Right ventricle myocardium superior (tissue), 1 donor: ENCODE data around the gene ABHD10. TPM values are rescaled to one million over a fixed set of nuclear protein-coding genes. Genes with fewer than 3 reads are reported as not detected.
A peak's percentile ranks its signal among the peaks of the same experiment; 100 is the strongest.

Experiments used
- ATAC-seq: fragments of 200-7000 bp; cut with Tn5 transposase; one replicate; pipeline ENCODE4 v1.9.1; 2020; ENCODE audit warnings: mild to moderate bottlenecking; ENCODE audit not compliant: poor library complexity
- DNase-seq: peaks from one replicate; pipeline ENCODE4 v3.0.0-alpha.2; 2020
- intact Hi-C: fragments of 100-400 bp; cut with DNase I; formaldehyde crosslinking; loops from one replicate; pipeline ENCODE4 v1.11.2; 2022
- total RNA-seq: library from RNA; stranded (reverse); fragmentation: NEBNext Ultra II Directional; extraction: Animal tissue kit (Norgen Biotek cat#: 25700); gene quantifications from one replicate; pipeline ENCODE4 v1.2.1, GENCODE V29; 2021
- donor health status: DM: no; HTN: yes; CAD: no; lungs with severe emphysema.

ABHD10 gene
- total RNA-seq, 1 donor from 2014 or later = 59.0 TPM

DNA sequence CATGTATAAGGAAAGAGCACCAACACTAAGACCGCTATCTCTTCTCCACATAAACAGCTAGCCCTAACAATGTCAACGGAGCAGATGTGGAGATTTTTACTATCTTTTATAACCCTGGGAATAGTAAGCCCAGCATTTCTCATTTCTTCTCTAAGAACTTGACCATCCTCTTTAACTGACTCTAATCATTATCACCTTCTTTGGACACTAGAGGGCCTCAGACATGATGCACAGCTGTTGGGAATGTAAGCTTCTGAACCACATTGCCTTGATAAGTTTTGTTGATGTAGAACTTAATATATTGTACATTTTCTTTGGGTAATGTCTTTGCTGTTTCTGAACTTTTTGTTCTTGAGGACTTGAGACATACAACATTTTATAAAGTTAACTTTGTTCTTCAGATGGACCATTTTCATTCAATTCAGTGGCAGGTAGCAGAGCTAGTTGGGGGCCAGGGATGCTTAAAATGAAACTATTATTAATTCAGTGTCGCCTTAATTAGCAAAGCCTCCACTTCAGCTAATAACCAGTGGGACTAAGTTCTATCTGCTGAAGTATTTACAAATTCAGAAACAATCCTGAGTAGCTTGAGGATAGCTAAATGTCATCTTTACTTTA, 10.3 kb downstream of the ABHD10 start:
- peak; percentile 86 for ATAC-seq
- intact Hi-C loops = loop anchor here (2.0 kb wide), 1 partner anchor 54 kb away; no protein-coding TSS in a partner anchor

DNA sequence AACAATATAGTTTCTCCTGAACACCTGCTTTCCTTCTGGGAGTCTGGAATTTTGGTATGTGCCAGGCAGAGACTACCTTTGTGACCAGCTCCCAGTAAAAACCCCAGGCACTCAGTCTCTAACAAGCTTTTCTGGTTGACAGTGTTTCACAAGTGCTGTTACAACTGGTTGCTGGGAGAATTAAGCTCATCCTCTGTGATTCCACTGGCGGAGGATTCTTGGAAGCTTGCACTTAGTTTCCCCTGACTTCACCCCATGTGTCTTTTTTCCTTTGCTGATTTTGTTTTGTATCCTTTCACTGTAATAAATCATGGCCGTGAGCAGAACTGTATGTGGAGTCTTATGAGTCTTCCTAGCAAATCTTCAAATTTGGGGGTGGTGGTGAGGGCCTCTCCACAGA, 14.2 kb downstream of the ABHD10 start:
- intact Hi-C loops = no loop called here
- DNase-seq = no peak
- no peak for ATAC-seq

More for the DNA sequence above, 10.3 kb downstream of the ABHD10 start:
- no peak for DNase-seq

DNA sequence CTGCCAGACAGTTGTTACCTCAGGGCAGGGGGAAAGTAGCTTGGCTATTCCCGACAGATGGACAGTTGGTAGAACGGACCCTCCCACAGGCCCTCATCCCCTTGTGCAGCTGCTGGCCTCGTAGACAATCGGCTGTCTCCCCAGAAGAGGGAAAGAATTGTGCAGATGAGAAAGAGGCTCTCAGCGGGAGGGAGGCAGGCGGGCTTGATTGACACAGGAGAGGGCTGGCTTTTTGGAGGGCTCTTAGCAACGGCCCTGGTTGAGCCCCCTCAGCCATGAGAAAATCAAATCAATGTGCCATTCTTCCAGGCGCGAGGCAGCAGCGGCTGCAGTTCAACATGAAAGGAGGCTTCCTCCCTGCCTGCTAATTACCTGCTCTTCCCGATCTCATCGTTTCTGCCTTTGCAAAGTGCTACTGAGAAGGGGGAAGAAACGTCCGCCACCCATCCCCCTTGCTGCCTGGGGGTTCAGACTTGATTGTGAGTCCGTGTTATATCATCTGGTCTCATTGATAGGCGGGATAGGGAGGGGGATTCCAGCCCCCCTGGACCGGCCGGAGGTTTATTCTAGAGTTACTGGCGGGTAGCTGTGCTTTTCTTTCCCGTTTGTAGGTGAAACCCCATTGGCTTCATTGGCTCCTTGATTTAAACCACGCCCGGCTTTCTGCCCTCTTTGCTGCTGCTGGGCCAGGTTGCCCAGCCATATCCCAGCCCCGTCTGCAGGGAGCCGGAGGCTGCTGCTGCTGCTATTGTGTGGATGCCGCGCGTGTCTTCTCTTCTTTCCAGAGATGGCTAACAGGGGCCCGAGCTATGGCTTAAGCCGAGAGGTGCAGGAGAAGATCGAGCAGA, 20.0 kb downstream of the ABHD10 start, which contains the start of gene TAGLN3:
Gene TAGLN3 (plus strand): TSS at position 287 of the 848 bp plus-strand sequence. CDS start 501 bp downstream, at position 788.
- ATAC-seq (peak; percentile 52), DNase-seq (peak; percentile 39)
- intact Hi-C loops = no loop called here

- DNase-seq (no peak), ATAC-seq (no peak)
- intact Hi-C loops = no loop called here
These were observed 20.9 kb downstream of the ABHD10 start for GRCh38 chr3:111999484-112000324.

DNA sequence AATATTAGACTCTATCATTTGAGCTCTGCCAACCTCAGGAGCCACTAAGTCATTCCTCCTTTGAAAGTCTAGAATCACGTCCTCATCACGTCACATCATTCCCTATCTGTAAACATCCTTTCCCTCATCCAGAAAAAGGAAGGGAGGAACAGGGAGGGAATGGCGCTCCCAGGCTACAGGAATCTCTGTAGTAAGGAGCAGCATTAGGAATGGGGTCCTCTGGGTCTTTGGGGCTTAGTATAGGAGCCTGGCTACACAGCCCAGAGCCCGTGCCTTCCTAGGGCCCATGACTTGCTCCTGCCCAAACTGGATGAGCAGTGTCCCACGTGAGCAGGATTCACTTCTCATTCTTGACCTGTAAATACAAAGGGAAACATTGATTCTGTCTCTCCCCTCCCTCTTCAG, 21.5 kb downstream of the ABHD10 start:
- DNase-seq (no peak), ATAC-seq (no peak)
- intact Hi-C loops = no loop called here

GRCh38 chr3:112000966-112001365, 22.1 kb downstream of the ABHD10 start:
- no peak for DNase-seq
- intact Hi-C loops = no loop called here
- ATAC-seq = no peak

DNA sequence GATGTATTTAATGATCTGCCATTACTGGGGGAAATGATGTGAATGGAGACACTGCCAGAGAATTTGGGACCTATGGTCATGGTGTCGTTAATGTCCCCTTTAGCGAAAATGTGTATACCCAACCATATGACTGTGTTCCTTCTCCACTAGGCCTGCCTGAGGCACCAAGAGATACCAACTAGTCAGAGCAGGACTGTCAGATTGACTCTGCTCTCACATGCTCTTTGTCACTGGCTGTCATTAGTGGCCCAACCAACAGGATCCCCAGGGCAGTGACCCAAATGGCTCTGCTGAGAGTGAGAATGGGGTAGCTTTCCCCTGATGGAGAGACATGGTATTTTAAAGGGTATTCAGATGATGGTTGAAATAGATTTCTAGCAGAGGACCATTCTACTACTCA, 22.7 kb downstream of the ABHD10 start:
- intact Hi-C loops = no loop called here
- DNase-seq (no peak), ATAC-seq (no peak)

DNA sequence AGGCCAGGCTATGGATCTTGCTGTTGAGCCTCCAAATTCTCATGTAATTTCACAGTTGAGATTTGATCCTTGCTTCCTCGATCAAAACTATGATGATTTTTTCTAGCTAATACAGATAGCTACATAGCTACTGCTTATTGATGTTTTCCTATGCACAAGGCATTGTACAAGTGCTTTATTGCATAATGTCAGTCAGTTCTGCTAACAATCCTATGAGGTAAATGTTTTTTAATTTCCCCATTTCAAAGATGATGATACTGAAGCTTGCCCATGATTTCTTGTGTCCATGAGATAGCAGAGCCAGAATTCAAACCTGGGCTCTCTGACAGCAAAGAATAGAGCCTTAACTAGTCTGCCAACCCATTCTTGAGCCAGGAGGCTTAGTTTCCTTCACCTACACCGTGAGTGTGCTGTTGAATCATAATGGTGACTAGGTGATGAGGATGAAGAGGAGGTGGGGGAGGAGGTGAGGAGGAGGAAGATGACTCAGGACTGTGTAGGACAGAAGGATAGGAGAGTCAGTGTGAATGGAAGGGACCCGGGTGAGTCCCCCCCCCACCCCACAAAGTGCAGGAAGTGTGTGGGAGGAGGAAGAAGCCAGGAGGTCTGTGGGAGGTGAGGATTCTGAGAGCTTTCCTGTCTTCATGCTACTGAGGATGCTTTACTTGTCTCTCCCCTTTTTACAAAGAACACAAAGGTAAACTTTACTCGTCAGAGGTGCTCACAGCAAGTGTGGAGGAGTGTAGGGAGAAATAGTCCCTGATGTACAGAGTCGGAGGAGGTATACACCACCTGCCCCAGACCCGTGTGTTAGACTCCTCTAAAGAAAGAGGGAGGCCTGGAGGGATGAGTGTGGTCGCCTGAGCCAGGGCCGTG, 23.5 kb downstream of the ABHD10 start:
- intact Hi-C loops = no loop called here
- DNase-seq (no peak), ATAC-seq (no peak)

DNA sequence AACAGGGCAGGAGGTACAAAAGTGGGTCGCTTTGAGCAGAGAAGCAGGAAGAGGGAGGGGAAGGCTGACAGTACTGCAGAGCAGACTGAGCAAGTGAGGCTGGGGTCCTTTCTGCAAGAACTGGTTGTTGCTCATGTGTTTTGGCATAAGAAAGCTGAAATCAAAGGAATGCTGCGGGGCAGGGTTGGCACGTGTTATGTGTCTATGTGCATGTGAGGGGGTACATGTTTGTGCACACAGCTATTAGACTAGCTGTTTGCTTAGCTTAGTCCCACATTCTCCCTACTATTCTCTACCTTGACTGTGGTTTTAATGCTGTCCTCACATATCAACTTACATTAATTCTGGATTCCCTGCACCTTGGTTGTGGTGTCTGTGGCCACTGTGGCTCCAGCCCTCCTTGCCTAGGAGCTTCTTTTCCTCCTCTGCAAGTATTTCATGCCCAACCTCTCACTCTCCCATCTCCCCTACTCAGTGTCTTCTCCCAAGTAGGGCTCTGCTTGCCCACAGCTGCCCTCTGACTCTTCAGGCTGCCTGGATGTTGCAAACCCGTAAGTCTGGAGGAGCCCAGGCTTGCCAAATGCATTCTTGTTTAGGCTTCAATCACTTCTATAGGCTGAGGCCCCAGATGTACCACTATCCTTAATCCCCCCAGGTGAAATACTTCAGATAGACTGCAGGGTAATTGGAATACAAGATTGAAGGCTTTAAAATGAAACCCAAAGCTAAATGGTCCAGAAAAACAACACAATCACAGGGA, 24.7 kb downstream of the ABHD10 start:
- no peak for DNase-seq
- intact Hi-C loops = no loop called here
- no peak for ATAC-seq

DNA sequence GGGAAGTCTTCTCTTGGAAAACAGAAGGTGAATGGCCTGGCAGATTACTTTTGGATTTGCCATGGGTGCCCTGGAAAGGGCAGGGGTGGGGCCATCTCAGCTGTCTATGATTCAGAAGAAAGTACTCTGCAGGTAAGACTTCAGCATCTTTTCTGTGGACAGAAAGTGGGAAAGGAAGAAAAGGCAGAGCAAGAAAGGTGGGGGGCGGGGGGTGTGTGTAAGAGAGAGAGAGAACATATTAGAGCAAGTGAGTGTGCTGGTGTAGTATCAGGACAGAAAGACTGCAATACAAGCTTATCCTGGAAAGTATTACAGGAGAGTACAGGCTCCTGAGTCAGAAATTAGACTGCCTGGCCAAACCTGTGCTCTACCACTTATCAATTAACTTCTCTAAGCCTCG, 25.4 kb downstream of the ABHD10 start:
- DNase-seq = no peak
- intact Hi-C loops = no loop called here
- ATAC-seq = no peak

DNA sequence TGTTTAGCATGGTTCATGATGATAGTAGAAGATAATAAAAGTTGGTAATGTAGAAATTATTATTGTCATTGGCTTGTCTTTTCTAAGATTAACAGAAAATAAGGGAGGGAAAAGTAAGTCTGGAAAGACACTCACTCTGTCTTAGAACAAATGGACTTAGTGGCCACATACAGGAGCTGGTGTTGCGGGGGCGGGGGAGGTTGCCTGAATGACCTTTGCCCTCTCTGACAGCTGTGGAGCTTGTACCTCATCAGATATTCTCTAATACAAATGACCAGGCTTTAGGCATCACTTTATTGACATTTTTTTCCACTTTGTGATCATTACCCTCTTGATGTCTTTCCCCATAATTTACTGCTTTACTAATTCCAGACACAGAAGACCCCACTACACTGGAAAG, 25.8 kb downstream of the ABHD10 start:
- ATAC-seq = no peak
- intact Hi-C loops = no loop called here
- no peak for DNase-seq

- intact Hi-C loops = no loop called here
- ATAC-seq = no peak
These were observed 26.4 kb downstream of the ABHD10 start for GRCh38 chr3:112005091-112005672.

GRCh38 chr3:112007633-112008032, 28.8 kb downstream of the ABHD10 start:
- intact Hi-C loops = no loop called here
- ATAC-seq (peak; percentile 50), DNase-seq (peak; percentile 46)

More at GRCh38 chr3:112005091-112005672, 26.4 kb downstream of the ABHD10 start:
- no peak for DNase-seq

- intact Hi-C loops = no loop called here
- no peak for ATAC-seq
- no peak for DNase-seq
These were observed 30.8 kb downstream of the ABHD10 start for GRCh38 chr3:112009670-112010069.

DNA sequence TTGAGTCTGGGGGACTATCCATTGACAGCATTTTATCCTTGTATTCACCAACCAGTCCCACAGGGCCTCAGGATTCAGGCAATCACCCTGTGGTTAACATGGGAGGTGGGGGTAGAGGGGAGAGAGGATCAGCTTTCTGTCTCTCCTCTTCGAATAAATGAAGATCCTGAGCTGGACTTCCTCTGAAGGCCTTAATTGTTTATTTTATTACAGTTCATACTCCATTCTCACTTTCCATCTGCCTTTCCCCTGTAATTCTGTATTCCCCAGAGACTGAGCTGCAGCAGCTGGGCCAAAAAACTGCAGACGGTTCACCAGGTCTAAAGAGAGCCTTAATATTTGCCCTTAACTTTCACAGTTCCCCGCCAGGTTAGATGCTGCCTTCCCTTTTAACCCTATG, 31.8 kb downstream of the ABHD10 start:
- intact Hi-C loops = no loop called here
- no peak for ATAC-seq
- DNase-seq = no peak

DNA sequence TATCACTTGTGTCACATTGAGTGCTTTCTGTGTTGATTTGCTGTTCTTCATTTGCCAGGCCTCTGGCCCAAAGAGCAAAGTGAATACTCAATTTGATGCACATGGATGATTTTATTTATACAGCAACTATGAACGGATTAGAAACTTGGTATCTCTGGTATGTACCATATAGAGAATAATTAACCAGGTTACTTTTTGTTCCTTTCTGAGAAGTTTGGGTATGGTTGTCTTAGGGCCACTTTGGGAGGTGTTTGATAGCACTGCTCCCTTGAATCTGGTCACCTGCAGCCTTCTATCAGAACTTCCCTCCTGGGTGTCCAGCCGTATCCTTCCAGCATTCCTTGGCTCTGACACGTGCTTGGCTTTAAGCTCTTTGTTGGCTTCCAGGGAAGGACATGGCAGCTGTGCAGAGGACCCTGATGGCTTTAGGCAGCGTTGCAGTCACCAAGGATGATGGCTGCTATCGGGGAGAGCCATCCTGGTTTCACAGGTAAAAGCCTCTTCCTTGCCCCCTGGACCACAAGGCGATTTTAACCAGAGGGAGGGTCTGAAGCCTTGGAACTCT, 32.6 kb downstream of the ABHD10 start:
- DNase-seq = no peak
- intact Hi-C loops = no loop called here
- no peak for ATAC-seq
